ENCODE measurements around the gene TFDP1.

The TFDP1 gene

DNA sequence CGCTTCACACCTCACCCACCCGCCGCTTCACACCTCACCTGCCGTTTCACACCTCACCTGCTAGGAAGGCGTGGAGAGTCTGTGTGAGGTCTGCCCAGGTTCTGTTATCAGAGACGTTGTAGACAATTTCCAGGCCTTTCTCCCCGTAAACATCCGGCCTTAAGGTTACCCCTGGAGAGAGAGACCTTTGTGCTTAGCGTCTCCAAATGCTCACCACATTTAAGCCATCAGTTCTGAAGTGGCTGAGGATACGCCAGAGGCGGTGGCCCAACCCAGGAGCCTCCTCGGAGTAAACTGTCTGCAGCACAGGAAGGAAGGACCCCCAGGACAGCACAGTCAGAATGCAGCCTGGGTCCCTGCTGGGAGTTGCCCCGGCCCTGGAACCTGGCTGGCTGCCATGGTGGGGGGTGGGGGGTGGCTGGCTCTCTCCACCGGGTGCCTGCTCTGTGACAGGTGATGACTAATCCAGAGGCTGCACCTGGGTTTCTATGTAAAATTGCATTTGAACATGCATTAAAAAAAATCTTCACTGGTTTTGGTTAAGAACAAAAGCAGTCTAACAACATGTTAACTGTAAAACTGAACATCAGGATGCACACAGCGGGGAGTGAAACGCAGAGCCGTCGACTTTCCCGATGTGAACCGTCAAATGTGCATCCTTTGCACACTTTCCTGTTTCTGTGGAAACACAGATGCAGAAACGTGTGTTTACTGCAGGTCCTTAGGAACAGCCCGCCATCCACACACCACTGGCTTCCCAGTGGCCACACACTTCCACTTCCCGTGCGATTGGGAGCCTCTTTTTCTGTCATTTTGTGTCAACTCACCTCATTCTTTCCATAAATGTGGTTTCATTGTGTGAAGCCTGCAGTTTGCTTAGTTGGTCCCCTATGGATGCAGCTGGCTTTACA lies 69.0 kb downstream of the TFDP1 start:
- no peak for DNase-seq

DNA sequence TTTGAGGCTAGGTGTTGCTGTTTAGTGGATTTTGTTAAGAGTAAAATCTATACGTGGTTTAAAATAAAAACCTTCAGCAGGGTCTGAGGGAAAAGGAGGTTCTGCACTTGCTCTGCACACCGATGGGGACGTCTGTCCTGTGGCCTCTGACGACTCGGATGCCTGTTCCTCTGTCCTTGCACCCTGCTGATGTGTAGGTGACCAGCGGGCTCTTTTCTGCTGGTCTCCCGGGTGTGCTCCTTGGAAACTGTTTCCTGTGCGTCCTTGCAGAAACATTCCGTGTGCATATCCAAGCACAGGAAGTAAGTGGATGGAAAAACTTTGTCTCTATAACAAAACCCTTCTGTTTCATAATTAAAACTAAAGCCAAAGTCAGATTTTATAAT lies 69.6 kb downstream of the TFDP1 start:
- DNase-seq = no peak

DNA sequence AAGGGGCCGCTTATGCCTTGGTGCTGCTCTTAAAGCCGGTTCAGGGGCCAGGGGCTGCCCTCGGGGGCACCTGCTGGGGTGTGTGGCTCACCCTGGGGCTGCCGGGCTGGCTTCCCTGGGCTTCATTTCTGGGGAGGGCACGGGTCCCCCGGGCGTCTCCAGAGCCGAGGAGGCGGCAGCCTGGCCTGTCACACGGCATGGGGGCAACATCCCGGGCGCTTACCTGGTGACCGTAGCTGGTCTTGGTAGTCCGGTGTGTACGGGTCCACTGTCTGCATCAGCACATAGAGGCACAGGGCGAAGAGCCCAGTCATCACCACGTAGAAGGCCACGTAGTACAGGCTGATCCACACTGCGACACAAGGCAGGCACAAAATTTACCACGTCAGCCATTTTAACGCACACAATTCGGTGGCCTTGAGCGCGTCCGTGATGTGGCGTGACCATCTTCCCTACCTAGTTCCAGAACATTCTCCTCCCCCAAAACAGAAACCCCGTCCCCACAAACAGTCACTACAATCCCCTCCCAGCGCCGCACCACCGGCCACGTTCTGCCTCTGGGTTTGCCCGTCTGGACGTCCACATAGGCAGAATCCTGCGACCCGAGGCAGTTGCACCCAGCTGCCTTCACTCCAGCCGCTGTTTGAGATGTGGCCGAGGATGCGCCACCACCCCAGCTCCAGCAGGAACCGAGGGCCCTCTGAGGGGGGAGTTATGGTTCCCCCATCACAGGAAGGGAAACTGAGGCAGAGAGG lies 70.2 kb downstream of the TFDP1 start:
- DNase-seq = no peak

DNA sequence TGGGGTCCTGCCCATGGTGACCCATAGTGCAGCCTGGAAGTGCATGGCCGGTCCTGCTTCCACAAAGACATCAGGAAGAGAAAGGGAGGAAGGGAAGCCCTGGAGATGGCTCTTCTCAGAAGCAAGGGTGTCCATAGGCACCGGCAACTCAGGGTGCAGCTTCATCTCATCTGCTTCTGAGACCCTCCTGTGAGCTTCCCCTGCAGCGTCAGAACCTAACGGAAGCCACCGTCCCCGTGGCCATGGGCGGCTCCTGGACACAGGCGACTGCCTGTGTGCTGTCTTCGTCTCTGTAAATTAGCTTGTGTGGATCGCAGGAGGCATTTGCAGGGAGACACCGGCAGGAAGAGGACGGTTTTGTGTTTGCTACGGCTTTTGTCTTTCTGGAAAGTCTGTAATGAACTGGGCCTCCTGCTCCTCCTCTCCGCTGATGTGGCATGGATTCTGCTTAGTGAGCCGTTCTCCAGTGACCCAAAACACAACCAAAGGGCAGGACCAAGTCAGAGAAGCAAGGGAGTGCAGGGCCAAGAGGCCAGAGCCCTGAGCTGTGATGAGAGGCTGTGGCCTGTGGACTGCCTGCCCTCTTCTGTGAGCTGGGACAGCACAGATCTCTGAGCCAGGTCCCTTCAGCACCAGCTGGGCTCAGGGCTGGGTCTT lies 70.9 kb downstream of the TFDP1 start:
- no peak for DNase-seq

DNA sequence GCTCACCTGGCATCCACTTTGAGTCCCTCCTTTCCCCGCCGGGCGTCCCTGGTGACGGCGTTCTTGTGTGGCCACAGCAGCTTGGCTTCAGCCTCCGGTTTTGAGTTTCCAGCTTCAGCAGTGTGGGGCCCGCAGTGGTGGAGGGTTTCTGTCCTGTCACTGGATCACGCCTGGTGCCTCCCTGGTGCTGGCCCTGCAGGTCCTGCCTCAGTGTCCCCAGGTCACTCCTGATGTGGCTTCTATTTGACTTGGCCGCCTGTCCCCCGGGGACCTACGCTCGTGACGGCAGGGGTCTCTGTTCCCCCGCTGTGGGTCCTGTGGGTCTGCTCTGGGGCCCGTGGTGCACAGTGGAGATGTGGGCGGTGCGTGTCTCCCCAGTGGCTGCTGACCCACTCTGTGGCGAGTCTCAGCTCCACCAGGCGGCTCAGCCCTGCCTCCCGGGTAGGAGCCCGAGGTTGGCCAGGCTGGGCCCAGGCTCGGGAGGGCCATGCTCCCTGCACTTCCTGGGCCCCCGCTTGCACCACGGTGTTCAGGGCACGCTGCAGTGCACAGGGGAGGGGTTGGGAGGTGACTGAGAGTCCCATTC lies 71.5 kb downstream of the TFDP1 start:
- no peak for DNase-seq

DNA sequence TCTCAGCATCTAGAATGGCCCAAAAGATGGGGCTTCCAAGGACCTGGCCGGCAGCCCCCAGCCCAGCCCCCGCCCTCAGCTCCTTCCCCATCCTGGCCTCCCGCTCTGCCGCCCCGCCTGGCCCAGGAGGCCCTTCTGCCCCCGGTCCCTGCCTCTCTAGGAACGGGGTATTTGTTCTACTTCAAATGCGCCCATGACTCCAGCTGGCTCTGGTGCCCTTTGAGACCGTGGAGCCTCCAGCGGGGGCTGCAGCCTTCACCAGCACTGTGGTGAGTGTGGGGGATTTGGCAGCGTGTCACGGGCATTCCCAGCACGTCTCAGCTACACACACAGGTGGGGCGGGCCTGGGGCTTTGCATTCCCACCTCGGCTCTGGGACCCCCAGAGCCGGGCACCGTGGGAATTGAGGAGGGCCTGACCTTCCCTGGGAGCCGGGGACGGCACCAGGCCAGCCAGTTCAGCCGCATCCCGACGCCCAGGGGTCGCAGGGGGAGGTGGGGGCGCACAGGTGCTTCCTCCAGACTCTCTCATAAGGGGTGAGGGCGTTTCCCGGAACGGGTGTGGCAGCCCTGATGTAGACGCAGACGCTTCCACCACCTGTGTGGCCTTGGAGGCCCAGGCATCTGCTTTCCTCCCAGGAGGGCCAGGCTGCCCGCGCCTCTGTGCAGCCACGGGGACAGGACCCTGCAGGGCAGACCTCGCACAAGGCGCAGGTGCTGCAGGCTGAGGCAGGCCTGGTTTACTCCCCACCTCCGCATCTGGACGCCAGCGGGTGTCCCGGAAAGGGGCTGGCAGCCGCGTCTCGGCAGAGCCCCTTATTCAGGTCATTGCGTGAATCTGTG lies 72.5 kb downstream of the TFDP1 start:
- DNase-seq = no peak

DNA sequence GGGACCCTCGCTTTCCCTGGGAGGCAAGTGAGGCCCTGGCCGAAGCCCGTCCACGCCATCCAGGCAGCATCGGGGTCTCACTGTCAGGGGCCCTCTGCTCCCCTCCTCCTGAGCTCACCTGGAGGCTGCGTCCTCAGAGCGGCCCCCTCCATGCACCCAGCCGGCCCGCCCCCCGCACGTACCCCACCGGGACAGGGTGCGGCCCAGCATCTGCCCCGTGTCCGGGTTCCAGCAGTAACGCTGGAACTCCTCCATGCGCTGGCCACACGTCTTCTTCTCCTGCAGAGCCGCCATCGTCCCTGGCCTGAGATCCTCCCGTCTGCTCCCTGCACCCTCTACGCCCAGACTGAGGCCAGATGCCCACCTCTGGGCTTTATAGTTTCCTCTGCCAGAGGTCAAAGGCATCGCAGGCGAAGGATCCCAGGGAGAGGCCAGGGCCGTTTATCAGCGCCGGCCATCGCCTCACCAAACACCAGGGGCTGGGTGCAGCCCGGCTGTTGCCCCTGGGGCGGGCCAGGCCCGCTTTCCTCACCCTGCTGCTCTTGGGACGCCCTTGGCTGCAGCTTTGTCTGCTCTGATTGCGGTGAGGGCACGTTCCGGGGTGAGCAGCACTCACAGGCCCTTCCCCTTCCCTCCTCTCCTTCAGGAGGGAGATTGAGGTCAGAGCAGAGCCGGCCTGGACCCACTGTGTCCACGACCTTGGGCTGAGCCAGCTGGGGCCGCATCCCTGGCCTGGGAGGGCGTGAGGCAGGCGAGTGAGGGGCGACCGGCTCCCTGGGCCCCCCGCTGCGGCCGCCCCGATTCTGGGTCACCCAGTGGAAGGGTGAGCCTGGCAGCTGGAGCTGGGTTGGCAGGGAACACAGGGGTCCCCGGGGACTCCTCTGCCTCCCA lies 73.5 kb downstream of the TFDP1 start, which contains the start of gene ATP4B:
TSS of gene ATP4B (minus strand) at position 348 of the 891 bp plus-strand sequence. CDS start at position 294, 54 bp downstream.
- no peak for DNase-seq

DNA sequence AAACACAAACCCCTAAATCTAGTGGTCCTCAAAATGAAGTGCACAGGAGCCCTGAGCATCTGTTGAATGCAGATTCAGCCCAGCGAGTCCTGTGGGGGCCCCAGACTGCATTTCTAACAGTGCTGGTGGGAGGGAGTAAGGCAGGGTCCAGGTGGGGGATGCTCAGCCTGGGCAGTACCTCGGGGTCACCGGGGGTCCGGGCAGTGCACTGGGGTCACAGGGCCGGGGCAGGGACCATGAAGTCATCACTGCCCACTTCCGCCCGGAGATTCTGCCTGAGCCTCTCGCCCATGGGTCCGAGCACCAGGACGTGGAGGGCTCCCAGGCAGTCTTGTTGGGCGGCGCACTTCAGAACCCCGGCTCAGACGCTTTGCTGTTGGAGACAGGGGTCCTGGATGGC lies 74.3 kb downstream of the TFDP1 start:
- DNase-seq = no peak

DNA sequence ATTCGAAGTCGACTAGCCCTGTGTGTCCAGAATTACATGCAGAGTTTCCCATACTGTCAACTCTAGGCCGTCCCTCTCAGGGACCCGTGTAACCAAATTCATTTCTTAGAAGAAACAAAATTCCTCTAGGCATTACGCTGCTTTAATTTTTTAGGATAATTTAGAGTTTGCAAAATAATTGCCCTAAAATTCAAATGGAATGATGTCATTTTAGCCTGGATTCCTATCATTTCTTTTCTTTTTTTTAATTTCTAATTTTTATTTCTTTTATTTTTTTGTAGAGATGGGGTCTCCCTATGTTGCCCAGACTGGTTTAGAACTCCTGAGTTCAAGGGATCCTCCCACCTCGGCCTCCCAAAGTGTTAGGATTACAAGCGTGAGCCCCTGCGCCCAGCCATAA lies 74.8 kb downstream of the TFDP1 start:
- DNase-seq = no peak

DNA sequence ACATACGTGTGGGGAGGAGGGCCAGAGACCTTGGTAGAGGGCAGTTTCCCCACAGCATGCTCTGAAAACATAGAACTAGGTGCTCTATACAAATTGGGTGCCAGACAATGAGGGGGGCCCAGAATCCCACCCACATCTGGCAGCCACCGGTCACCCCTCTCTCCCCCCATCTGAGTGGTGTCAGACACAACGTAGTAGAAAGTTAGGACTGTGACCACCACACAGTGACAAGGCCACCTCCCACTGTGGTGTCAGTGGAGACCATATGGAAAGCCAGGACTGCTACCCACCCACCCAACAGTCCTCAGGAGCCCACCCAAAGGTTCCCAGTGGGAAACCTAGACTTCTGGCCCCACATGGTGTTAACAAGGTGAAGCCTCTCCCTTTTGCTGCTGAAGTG lies 75.5 kb downstream of the TFDP1 start:
- DNase-seq = no peak

DNA sequence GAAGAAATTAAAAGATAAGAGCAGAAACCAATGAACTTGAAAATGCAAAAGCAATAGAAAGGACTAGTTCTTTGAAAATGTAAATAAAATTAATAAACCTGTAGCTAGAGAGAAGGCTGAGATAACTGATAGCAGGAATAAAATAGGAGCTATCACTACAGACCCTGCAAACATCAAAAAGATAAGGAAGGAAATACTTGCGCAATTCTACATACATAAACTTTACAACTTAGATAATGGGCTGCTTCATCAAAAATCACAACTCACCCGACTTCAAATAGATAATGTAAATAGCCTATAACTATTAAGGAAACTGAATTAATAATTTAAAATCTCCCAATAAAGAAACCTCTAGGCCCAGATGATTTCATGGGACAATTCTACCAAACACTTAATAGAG lies 77.0 kb downstream of the TFDP1 start:
- DNase-seq = no peak

DNA sequence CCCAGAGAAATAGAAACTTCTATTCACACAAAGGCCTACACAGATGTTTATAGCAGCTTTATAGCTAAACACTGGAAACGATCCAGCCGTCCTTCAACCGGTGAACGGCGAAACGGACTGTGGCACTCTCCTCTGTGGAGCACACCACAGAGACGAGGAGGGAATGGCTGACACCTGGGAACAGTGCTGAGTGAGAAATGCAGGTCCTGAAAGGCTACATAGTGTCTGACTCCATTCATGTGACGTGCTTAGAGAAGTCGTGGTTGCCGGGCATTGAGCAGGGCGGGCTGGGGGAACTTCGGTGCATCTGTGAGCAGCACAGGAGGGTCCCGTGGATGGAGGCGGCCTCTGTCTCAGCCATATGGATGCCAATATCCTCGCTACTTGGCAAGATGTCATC lies 79.4 kb downstream of the TFDP1 start:
- DNase-seq = no peak

DNA sequence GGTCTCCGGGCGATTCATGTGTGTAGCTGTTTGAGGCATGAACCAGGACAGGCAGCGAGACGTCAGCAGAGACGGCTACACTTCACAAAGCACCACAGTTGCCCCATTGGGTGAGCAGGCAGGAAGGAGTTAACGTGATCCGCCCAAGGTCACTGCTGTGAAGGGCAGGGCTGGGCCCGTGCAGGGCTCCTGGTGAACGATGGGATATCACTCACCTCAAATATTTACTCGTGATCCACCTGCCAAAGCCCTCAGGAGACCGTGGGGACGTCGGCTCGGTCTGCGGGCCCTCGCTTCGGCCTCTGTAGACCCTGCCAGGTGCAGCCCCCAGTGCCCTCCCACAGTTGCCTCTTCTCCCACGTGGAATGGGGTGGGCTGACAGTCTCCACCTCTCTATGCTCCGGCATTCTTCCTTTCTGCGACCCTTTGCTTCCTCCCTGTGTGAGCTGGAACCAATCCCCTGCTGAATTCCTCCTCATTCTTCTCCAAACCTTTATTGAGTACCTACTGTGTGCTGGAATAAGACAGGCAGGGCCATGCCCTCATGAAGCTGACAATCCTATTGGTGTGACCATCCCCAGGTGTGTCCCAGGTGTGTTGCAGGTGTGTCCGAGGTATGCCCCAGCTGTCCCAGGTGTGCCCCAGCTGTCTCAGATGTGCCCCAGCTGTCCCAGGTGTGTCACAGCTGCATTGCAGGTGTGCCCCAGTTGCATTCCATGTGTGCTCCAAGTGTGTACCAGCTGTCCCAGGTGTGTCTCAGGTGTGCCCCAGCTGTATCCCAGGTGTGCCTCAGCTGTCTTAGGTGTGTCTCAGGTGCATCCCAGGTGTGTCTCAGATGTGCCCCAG lies 80.4 kb downstream of the TFDP1 start:
- DNase-seq = no peak

DNA sequence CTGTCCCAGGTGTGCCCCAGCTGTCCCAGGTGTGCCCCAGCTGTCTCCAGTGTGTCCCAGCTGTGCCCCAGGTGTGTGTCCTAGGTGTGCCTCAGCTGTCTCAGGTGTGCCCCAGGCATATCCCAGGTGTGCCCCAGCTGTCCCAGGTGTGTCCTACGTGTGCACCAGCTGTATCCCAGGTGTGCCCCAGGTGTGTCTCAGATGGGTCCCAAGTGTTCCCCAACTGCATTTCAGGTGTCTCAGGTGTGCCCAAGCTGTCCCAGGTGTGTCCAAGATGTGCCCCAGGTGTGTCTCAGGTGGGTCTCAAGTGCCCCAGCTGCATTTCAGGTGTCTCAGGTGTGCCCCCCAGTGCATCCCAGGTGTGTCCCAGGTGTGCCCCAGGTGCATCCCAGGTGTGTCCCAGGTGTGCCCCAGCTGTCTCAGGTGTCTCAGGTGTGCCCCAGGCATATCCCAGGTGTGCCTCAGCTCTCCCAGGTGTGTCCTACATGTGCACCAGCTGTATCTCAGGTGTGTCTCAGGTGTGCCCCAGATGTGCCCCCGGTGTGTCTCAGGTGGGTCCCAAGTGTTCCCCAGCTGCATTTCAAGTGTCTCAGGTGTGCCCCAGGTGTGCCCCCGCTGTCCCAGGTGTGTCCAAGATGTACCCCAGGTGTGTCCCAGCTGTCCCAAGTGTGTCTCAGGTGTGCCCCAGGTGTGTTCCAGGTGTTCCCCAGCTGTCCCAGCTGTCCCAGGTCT lies 81.2 kb downstream of the TFDP1 start:
- DNase-seq = no peak

DNA sequence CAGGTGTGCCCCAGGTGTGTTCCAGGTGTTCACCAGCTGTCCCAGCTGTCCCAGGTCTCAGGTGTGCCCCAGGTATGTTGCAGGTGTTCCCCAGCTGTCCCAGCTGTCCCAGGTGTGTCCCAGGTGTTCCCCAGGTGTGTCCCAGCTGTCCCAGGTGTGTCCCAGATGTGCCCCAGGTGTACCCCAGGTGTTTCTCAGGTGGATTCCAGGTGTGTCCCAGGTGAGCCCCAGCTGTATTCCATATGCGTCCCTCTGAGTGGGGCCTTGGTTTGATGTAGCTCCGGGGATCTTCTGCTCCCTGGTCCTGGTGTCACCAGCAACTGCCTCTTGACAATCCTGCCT lies 81.7 kb downstream of the TFDP1 start:
- no peak for DNase-seq

DNA sequence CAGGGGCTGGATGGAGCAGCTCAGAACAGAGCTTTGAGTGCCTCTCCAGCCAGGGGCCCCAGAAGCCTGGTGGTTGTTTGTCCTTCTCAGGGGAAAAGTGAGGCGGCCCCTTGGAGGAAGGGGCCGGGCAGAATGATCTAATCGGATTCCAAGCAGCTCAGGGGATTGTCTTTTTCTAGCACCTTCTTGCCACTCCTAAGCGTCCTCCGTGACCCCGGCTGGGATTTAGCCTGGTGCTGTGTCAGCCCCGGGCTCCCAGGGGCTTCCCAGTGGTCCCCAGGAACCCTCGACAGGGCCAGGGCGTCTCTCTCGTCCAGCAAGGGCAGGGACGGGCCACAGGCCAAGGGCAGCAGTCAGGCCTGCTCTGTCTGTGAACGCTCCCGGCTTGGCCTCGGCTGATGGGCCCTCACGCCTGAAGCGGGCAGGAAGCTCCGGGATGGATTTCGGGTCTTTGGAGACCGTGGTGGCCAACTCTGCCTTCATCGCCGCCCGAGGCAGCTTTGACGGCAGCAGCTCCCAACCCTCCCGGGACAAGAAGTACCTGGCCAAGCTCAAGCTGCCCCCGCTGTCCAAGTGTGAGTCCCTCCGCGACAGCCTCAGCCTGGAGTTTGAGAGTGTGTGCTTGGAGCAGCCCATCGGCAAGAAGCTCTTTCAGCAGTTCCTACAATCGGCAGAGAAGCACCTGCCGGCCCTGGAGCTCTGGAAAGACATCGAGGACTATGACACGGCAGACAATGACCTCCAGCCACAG lies 82.6 kb downstream of the TFDP1 start, which contains the start of gene GRK1:
TSS of gene GRK1 (plus strand) at position 269 of the 751 bp plus-strand sequence. CDS start at position 437, 168 bp downstream.
- DNase-seq = no peak

DNA sequence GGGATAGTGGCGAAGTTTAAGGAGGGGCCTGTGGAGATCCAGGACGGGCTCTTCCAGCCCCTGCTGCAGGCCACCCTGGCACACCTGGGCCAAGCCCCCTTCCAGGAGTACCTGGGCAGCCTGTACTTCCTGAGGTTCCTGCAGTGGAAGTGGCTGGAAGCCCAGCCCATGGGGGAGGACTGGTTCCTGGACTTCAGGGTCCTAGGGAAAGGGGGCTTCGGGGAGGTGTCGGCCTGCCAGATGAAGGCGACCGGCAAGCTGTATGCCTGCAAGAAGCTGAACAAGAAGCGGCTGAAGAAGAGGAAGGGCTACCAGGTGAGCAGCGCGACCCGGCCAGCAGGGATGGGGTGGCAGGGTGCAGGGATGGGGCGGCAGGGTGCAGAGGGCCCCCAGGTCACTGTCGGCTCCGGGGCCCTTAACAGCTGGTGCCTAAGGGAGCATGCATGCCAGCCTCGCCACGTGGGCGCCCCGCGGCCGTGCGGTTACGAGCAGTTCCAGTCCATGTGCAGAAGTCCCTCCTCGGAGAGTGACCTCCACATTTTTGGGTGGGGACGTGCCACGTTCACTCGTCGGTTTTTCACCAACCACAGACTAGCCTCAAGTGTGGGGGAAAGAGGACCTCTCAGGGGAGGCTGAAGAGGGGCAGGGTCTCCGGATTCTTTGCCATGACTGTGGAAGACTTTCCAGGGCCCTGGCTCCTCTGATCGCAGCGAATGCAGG lies 83.4 kb downstream of the TFDP1 start:
- no peak for DNase-seq

DNA sequence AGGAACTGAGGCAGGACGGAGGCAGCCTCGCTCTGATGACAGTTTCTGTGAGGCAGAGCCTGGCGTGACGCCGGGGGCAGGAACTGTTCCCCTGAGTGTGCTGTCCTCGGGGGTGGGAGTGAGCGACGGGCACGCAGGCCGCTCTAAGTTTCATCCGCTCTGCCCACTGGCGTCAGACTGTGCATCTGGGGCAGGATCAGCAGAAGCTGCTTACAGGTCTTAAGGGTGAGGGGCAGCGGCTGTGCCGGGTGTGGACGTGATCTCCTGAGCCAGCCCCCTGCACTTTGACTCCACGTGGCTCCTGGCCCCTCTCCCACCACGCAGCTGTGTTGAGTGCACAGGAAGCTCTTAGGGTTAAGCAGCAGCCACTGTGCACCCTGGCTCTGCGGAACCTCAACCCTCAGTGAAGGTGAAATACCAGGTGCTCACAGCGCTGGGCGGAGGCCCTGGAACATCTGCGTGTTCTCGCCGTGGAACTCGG lies 84.0 kb downstream of the TFDP1 start:
- no peak for DNase-seq
